Tibial nerve (tissue), 3 donors: ENCODE results near the gene C1orf174.

ENCODE experiments used
- POLR2A ChIP-seq, 2 donors: fragments of 450-650 bp; IDR thresholded peaks; one replicate each; pipeline ENCODE4 v1.6.1; 2017; ENCODE audit warnings: antibody characterized with exemption in 2 of 2, mild to moderate bottlenecking in 2 of 2, moderate library complexity in 2 of 2
- TF ChIP-seq, protein P1 (sequence below), 5 experiments: fragments of 200-600 bp in 3 of 5; fragments of 450-650 bp in 2 of 5; sonication (generic) in 3 of 5; IDR thresholded peaks; one replicate each; pipeline ENCODE4 v1.5.1; 2016 to 2019; ENCODE audit warnings: antibody characterized with exemption in 5 of 5, mild to moderate bottlenecking in 3 of 5, moderate library complexity in 2 of 5

DNA sequence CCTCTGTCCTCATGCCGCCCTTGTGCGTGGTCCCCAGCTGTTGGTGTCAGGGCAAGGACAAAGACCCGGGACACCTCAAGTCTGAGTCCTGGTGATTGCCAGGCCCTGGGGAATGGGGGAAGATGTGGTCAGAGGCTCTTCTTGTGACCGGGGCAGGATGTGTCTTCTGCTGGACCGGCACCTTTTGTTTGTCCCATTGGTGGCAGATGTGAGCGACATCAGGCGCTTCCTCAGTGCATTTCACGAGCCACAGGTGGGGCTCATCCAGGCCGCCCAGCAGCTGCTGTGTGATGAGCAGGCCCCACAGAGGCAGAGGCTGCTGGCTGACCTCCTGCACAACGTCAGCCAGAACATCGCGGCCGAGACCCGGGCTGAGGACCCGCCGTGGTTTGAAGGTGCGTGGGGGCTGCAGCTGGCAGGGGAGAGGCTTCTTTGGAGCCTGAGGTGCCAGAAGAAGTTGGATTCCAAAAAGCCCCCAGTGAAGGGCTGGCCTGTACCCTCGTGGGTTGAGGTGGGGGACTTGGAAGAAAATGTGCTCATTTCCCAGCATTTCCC, 34.4 kb downstream of the C1orf174 start:
- TF ChIP-seq POLR2A (IDR thresholded peaks at IDR 0.05) = no peak
- TF ChIP-seq, protein P1, sequence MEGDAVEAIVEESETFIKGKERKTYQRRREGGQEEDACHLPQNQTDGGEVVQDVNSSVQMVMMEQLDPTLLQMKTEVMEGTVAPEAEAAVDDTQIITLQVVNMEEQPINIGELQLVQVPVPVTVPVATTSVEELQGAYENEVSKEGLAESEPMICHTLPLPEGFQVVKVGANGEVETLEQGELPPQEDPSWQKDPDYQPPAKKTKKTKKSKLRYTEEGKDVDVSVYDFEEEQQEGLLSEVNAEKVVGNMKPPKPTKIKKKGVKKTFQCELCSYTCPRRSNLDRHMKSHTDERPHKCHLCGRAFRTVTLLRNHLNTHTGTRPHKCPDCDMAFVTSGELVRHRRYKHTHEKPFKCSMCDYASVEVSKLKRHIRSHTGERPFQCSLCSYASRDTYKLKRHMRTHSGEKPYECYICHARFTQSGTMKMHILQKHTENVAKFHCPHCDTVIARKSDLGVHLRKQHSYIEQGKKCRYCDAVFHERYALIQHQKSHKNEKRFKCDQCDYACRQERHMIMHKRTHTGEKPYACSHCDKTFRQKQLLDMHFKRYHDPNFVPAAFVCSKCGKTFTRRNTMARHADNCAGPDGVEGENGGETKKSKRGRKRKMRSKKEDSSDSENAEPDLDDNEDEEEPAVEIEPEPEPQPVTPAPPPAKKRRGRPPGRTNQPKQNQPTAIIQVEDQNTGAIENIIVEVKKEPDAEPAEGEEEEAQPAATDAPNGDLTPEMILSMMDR (IDR thresholded peaks at IDR 0.05) = no peak
